ENCODE data around the gene CIROP. TPM values are rescaled to one million over a fixed set of nuclear protein-coding genes. Genes with fewer than 3 reads are reported as not detected.

Gene CIROP
- total and polyA plus RNA-seq, 12 donors = not detected

DNA sequence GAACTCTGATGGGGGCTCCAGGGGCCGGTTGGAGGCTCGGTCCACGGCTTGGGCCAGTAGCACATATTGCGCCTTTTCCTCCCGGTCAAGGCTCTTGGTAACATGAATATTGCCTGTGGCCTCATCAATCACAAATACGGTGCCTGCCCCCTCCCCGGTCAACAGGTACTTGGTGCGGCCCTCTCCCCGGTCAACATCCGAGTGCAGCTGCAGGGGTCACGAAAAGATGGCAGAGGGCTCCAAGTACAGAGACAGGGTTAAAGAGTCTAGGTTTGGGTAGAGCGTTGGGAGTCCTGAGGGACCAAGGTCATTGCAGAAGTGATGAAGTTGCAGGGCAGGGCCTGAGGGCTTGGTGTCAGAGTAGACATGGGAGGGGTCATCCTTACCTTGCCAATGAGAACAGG lies 49.6 kb downstream of the CIROP start:
- H3K4me3 ChIP-seq = no peak overlapping the region
- H3K9me3 ChIP-seq (replicated peaks in 1 of 3) = no peaks in the 10 kb centered on the region
- intact Hi-C loops (cut with DNase I) = loop anchor here (5.0 kb wide), 1 partner anchor 68 kb away; no protein-coding TSS in a partner anchor
- no peak overlapping the region for H3K27ac ChIP-seq
- peaks cover 0 to 17% of the 10 kb centered on the region in 2 donors for H3K36me3 ChIP-seq (replicated peaks in 1 of 2)
- peaks cover 8 to 14% of the 10 kb centered on the region in 2 donors for H3K4me1 ChIP-seq (replicated peaks in 1 of 2)
- TF ChIP-seq, protein P1, sequence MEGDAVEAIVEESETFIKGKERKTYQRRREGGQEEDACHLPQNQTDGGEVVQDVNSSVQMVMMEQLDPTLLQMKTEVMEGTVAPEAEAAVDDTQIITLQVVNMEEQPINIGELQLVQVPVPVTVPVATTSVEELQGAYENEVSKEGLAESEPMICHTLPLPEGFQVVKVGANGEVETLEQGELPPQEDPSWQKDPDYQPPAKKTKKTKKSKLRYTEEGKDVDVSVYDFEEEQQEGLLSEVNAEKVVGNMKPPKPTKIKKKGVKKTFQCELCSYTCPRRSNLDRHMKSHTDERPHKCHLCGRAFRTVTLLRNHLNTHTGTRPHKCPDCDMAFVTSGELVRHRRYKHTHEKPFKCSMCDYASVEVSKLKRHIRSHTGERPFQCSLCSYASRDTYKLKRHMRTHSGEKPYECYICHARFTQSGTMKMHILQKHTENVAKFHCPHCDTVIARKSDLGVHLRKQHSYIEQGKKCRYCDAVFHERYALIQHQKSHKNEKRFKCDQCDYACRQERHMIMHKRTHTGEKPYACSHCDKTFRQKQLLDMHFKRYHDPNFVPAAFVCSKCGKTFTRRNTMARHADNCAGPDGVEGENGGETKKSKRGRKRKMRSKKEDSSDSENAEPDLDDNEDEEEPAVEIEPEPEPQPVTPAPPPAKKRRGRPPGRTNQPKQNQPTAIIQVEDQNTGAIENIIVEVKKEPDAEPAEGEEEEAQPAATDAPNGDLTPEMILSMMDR (IDR thresholded peaks at IDR 0.05) = no peak
- no peak for TF ChIP-seq POLR2A (IDR thresholded peaks at IDR 0.05)
- WGBS, 4 donors = 96 to 99% (median 98%) methylated on average over 12 of the region's 12 CpGs
- no peaks in the 10 kb centered on the region for H3K27me3 ChIP-seq
- no peak for DNase-seq

DNA sequence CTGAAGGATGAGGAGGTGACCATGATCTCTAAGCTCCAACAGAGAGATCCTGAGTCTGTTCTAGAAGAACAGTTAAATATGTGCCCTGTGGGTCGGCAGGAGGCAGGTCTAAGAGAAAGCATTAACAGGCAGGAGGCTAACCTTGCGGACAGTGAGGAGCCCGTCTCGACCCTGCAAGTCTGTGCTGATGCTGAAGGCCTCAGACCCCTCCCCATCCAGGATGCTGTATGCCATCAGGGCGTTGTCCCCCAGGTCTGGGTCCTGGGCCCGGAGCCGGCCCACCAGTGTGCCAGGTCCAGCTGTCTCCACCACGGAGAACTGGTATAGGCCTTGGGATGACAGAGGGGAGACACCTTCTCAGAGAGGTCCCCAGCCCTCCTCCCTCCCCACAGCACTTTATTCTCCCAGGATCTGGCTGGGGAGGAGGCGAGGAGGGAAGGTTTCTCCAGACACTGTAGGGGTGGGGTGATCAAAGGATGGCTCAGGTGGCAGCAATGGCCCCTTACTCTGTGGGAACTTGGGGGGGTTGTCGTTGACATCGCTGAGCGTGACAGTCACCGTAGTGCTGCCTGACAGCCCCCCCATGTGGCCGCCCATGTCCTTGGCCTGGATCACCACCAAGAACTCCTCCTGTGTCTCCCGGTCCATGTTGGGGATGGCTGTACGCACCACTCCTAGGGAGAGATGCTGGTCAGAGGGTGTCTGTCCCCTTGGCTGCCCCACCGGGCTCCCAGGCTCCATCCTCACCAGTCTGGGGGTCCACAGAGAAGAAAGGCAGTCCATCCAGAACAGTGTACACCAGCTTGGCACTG lies 50.6 kb downstream of the CIROP start:
- no peak overlapping the region for H3K4me3 ChIP-seq
- peaks cover 0 to 7% of the 10 kb centered on the region in 2 donors for H3K36me3 ChIP-seq (replicated peaks in 1 of 2)
- DNase-seq = no peak
- intact Hi-C loops (cut with DNase I) = no loop called here
- peaks cover 8 to 14% of the 10 kb centered on the region in 2 donors for H3K4me1 ChIP-seq (replicated peaks in 1 of 2)
- TF ChIP-seq POLR2A (IDR thresholded peaks at IDR 0.05) = no peak
- TF ChIP-seq, protein P1 (IDR thresholded peaks at IDR 0.05) = peak in 1 of 6 experiments; percentile 12
- whole genome bisulfite sequencing, 4 donors = 83 to 100% (median 87%) methylated on average over 9 to 17 of the region's 17 CpGs
- no peak overlapping the region for H3K27ac ChIP-seq
- no peaks in the 10 kb centered on the region for H3K27me3 ChIP-seq
- no peaks in the 10 kb centered on the region for H3K9me3 ChIP-seq (replicated peaks in 1 of 3)

DNA sequence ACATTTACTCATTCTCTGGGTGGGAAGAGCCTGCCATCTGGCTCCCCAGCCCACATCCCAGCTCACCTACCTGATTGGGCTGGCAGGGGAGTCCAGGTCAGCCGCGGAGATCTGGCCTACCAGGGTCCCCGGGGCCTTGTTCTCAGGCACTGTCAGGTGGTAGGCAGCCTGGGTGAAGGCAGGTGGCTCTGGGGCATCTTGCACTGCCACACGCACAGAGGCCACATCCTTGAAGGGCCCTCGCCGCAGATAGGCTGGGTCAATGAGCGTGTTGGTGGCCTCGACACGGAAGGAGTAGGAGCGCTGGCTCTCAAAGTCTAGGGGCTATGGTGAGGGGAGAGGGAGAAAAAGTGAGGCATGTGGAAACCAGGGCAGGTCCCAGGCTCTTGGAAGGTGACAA lies 51.4 kb downstream of the CIROP start:
- no peak overlapping the region for H3K27ac ChIP-seq
- H3K4me1 ChIP-seq (replicated peaks in 1 of 2) = peaks cover 8 to 14% of the 10 kb centered on the region in 2 donors
- H3K9me3 ChIP-seq (replicated peaks in 1 of 3) = no peaks in the 10 kb centered on the region
- no peaks in the 10 kb centered on the region for H3K36me3 ChIP-seq (replicated peaks in 1 of 2)
- TF ChIP-seq, protein P1 (IDR thresholded peaks at IDR 0.05) = no peak
- no peak for TF ChIP-seq POLR2A (IDR thresholded peaks at IDR 0.05)
- H3K27me3 ChIP-seq = no peaks in the 10 kb centered on the region
- intact Hi-C loops (cut with DNase I) = no loop called here
- 93 to 96% (median 95%) methylated on average over 4 to 10 of the region's 10 CpGs for WGBS, 4 donors
- no peak for DNase-seq
- no peak overlapping the region for H3K4me3 ChIP-seq

DNA sequence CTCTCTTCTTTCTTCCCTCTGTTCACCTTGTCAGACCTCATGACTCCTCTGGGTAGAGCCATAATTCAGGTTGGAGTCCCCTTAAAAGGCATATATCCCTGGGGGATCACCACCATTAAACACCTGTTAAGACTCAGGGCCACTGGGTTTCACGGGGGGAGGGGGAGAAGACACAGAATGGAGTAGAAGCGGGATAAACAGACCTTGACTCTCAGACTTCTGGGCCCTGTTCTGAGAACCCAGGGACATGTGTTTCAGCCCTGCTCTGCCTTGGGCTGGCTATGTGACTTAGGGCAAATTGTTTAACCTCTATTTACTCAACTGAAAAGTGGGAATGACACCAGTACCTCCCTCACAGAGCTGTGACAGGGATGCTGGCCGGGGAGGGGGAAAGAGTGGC lies 52.1 kb downstream of the CIROP start:
- peaks cover 8 to 14% of the 10 kb centered on the region in 2 donors for H3K4me1 ChIP-seq (replicated peaks in 1 of 2)
- intact Hi-C loops (cut with DNase I) = no loop called here
- no peaks in the 10 kb centered on the region for H3K9me3 ChIP-seq (replicated peaks in 1 of 3)
- H3K4me3 ChIP-seq = no peak overlapping the region
- H3K36me3 ChIP-seq (replicated peaks in 1 of 2) = no peaks in the 10 kb centered on the region
- no peaks in the 10 kb centered on the region for H3K27me3 ChIP-seq
- no peak for DNase-seq
- WGBS, 4 donors = 70 to 89% (median 80%) methylated on average over 2 to 3 of the region's 3 CpGs
- no peak for TF ChIP-seq POLR2A (IDR thresholded peaks at IDR 0.05)
- TF ChIP-seq, protein P1 (IDR thresholded peaks at IDR 0.05) = no peak
- H3K27ac ChIP-seq = no peak overlapping the region
